Smooth muscle cell (in vitro differentiated cells): ENCODE data around the gene CTR9. TPM values are rescaled to one million over a fixed set of nuclear protein-coding genes. Genes with fewer than 3 reads are reported as not detected.

Experiments used
- DNase-seq: peaks from one replicate; lab custom pipeline; 2025; ENCODE audit not compliant: unreplicated experiment; lab: John Stamatoyannopoulos, UW
- H2AFZ ChIP-seq: fragments of 200-600 bp; sonication (generic); 2 replicates; pipeline ENCODE4 v1.6.0; 2016; ENCODE audit warnings: antibody characterized with exemption, low read depth, mild to moderate bottlenecking
- H3F3A ChIP-seq: fragments of 200-600 bp; sonication (generic); 2 replicates; pipeline ENCODE4 v1.6.0; 2017; ENCODE audit warnings: antibody characterized with exemption, low read depth
- H3K27ac ChIP-seq: fragments of 200-600 bp; sonication (generic); 2 replicates; pipeline ENCODE4 v1.5.1; 2016; ENCODE audit warnings: low read depth, mild to moderate bottlenecking
- H3K27me3 ChIP-seq: fragments of 200-600 bp; sonication (generic); 2 replicates; pipeline ENCODE4 v1.6.1; 2016; ENCODE audit warnings: low read depth, mild to moderate bottlenecking
- H3K36me3 ChIP-seq: fragments of 200-600 bp; sonication (generic); 2 replicates; pipeline ENCODE4 v1.5.1; 2016; ENCODE audit warnings: low read depth
- H3K4me1 ChIP-seq: fragments of 200-600 bp; sonication (generic); 2 replicates; pipeline ENCODE4 v1.5.1; 2016; ENCODE audit warnings: low read depth
- H3K4me2 ChIP-seq: fragments of 200-600 bp; sonication (generic); 2 replicates; pipeline ENCODE4 v1.6.0; 2016; ENCODE audit warnings: mild to moderate bottlenecking
- H3K4me3 ChIP-seq: fragments of 200-600 bp; sonication (generic); 2 replicates; pipeline ENCODE4 v1.5.1; 2016; ENCODE audit warnings: mild to moderate bottlenecking
- H3K79me2 ChIP-seq: fragments of 200-600 bp; sonication (generic); 2 replicates; pipeline ENCODE4 v1.6.0; 2016; ENCODE audit warnings: low read depth, mild to moderate bottlenecking
- H3K9ac ChIP-seq: fragments of 200-600 bp; sonication (generic); 2 replicates; pipeline ENCODE4 v1.6.0; 2016; ENCODE audit warnings: low read depth
- H3K9me3 ChIP-seq: fragments of 200-600 bp; sonication (generic); replicated peaks from 2 replicates; pipeline ENCODE4 v1.5.1; 2016; ENCODE audit warnings: low read depth
- H4K20me1 ChIP-seq: fragments of 200-600 bp; sonication (generic); 2 replicates; pipeline ENCODE4 v1.6.0; 2016; ENCODE audit warnings: low read depth
- CTCF ChIP-seq: fragments of 200-600 bp; sonication (generic); IDR thresholded peaks from 2 replicates; pipeline ENCODE4 v1.5.1; 2017; ENCODE audit warnings: borderline replicate concordance, mild to moderate bottlenecking, antibody characterized with exemption; ENCODE audit not compliant: insufficient read depth, poor library complexity, severe bottlenecking
- WGBS: methylation state at CpG from one replicate; pipeline ENCODE4 v1.1.7; 2016; ENCODE audit warnings: low lambda C conversion rate; 5-methylcytosine and 5-hydroxymethylcytosine counted together
- polyA plus RNA-seq: library from polyadenylated mRNA; unstranded; fragments of >200 nt; fragmentation: Nextera tagmentation; extraction: Ambion mirVana; gene quantifications from 2 replicates; pipeline ENCODE4 v1.2.1, GENCODE V29; 2016
- total RNA-seq: library from RNA; depleted of rRNA; stranded (reverse); fragments of >200 nt; gene quantifications from 2 replicates; pipeline ENCODE4 v1.2.3, GENCODE V29; 2014

CTR9 gene
- total and polyA plus RNA-seq, 2 experiments from 2014 or later: 25.1 to 27.5 TPM

- Histone ChIP-seq H3K36me3 (peaks cover 43% of the 10 kb centered on the region), H4K20me1 (peaks cover 2% of the 10 kb centered on the region), H3K9ac (no peak overlapping the region), H3F3A (no peaks in the 10 kb centered on the region), H3K79me2 (no peaks in the 10 kb centered on the region), H3K4me3 (no peak overlapping the region), H3K27ac (no peak overlapping the region), H3K4me1 (no peaks in the 10 kb centered on the region), H2AFZ (no peak overlapping the region), H3K9me3 (no peaks in the 10 kb centered on the region), H3K4me2 (no peak overlapping the region), H3K27me3 (no peaks in the 10 kb centered on the region)
- peak; percentile 14 for TF ChIP-seq CTCF
- no peak for DNase-seq
- WGBS: 98% methylated on average over 1 of the region's 1 CpG
Observed at GRCh38 chr11:10758957-10759356, 7.9 kb downstream of the CTR9 start.

- Histone ChIP-seq H3K27me3 (no peaks in the 10 kb centered on the region), H3K4me3 (no peak overlapping the region), H3F3A (no peaks in the 10 kb centered on the region), H2AFZ (no peak overlapping the region), H3K79me2 (no peaks in the 10 kb centered on the region), H3K27ac (no peak overlapping the region), H3K9ac (no peak overlapping the region), H3K4me1 (no peaks in the 10 kb centered on the region), H4K20me1 (no peaks in the 10 kb centered on the region), H3K4me2 (no peak overlapping the region), H3K36me3 (peaks cover 37% of the 10 kb centered on the region), H3K9me3 (no peaks in the 10 kb centered on the region)
- no peak for DNase-seq
- no peak for TF ChIP-seq CTCF
- WGBS: 74% methylated on average over 6 of the region's 6 CpGs
Observed at GRCh38 chr11:10761085-10761698, 10.1 kb downstream of the CTR9 start.

GRCh38 chr11:10762185-10762584 lies 11.1 kb downstream of the CTR9 start:
- no peak for TF ChIP-seq CTCF
- Histone ChIP-seq H3K9ac (no peak overlapping the region), H3F3A (no peaks in the 10 kb centered on the region), H3K4me2 (no peak overlapping the region), H3K9me3 (no peaks in the 10 kb centered on the region), H2AFZ (no peak overlapping the region), H3K27ac (no peak overlapping the region), H3K36me3 (peaks cover 36% of the 10 kb centered on the region), H3K4me1 (no peaks in the 10 kb centered on the region), H3K79me2 (no peaks in the 10 kb centered on the region), H3K27me3 (no peaks in the 10 kb centered on the region), H3K4me3 (no peak overlapping the region), H4K20me1 (no peaks in the 10 kb centered on the region)
- DNase-seq: no peak

- Histone ChIP-seq H3K4me1 (no peaks in the 10 kb centered on the region), H3K79me2 (no peaks in the 10 kb centered on the region), H3K36me3 (peaks cover 36% of the 10 kb centered on the region), H3K4me3 (no peak overlapping the region), H3K4me2 (no peak overlapping the region), H3F3A (no peaks in the 10 kb centered on the region), H3K27me3 (no peaks in the 10 kb centered on the region), H3K27ac (no peak overlapping the region), H3K9ac (no peak overlapping the region), H4K20me1 (no peaks in the 10 kb centered on the region), H3K9me3 (no peaks in the 10 kb centered on the region), H2AFZ (no peak overlapping the region)
- WGBS: 100% methylated on average over 4 of the region's 4 CpGs
- DNase-seq: no peak
- TF ChIP-seq CTCF: no peak
Observed at GRCh38 chr11:10762913-10763421, 11.9 kb downstream of the CTR9 start.
